Adrenal gland (tissue), 12 donors: Measurements from ENCODE around the gene HOXA9. TPM values are rescaled to one million over a fixed set of nuclear protein-coding genes. Genes with fewer than 3 reads are reported as not detected.

ENCODE experiments used
- DNase-seq, 7 donors: peaks; one replicate each; pipeline ENCODE4 v3.0.0-alpha.2; 2019 to 2020
- H3K27ac ChIP-seq, 5 donors: fragments of 200-600 bp; sonication (generic) in 4 of 5; 1 replicate in 3 of 5; 2 replicates in 2 of 5; pipeline versions ENCODE4 v1.5.1 to v1.8.0; 2016 to 2020; ENCODE audit warnings: mild to moderate bottlenecking in 1 of 5
- H3K27me3 ChIP-seq: fragments of 200-600 bp; 2 replicates; pipeline ENCODE4 v1.8.0; 2021
- H3K36me3 ChIP-seq, 2 donors: fragments of 200-600 bp; replicated peaks in 1 of 2; 1 replicate in 1 of 2; 2 replicates in 1 of 2; pipeline versions ENCODE4 v1.5.1 to v1.8.0; 2018 to 2022
- H3K4me1 ChIP-seq, 2 donors: fragments of 200-600 bp; replicated peaks in 1 of 2; 1 replicate in 1 of 2; 2 replicates in 1 of 2; pipeline versions ENCODE4 v1.5.1 to v1.8.0; 2018 to 2021
- H3K4me3 ChIP-seq, 4 donors: fragments of 200-600 bp; sonication (generic) in 3 of 4; one replicate each; pipeline ENCODE4 v1.5.1; 2016 to 2018
- H3K9me3 ChIP-seq, 3 donors: fragments of 200-600 bp; sonication (generic) in 1 of 3; replicated peaks in 1 of 3; 1 replicate in 2 of 3; 2 replicates in 1 of 3; pipeline versions ENCODE4 v1.5.1 to v1.8.0; 2016 to 2021
- POLR2A ChIP-seq, 2 donors: fragments of 450-650 bp; IDR thresholded peaks; one replicate each; pipeline ENCODE4 v1.6.1; 2017; ENCODE audit warnings: antibody characterized with exemption in 2 of 2, mild to moderate bottlenecking in 2 of 2, moderate library complexity in 1 of 2
- WGBS, 4 donors: extraction: QIAGEN DNeasy Blood & Tissue Kit in 2 of 4; methylation state at CpG; one replicate each; pipeline versions ENCODE4 v1.1.5 to v1.1.7; 2013 to 2017; 5-methylcytosine and 5-hydroxymethylcytosine counted together
- intact Hi-C, 2 donors: fragments of 100-400 bp; cut with DNase I; formaldehyde crosslinking; loops; one replicate each; pipeline versions ENCODE4 v1.14.1 to v1.15.0; 2022 to 2023
- polyA plus RNA-seq, 3 donors: library from polyadenylated mRNA; stranded (reverse); fragments of 200-250 nt in 2 of 3; fragments of 350-450 nt in 1 of 3; fragmentation: Illumina TruSeq in 1 of 3; extraction: RNeasy Lipid Tissue Mini Kit (QIAGEN cat#74804) in 1 of 3; gene quantifications; one replicate each; pipeline ENCODE4 v1.2.3, GENCODE V29; 2013 to 2014
- total RNA-seq, 9 donors: library from RNA; depleted of rRNA in 4 of 9; stranded (reverse); fragments of >200 nt in 4 of 9; fragments of 120-200 nt in 1 of 9; fragmentation: NEBNext Ultra II Directional in 1 of 9; extraction: Animal tissue kit (Norgen Biotek cat#: 25700) in 1 of 9; gene quantifications; one replicate each; pipeline versions ENCODE4 v1.1.0 to v1.2.4, GENCODE V29; 2013 to 2023
- TF ChIP-seq, protein P1 (sequence below), 6 experiments: fragments of 450-650 bp in 4 of 6; fragments of 200-600 bp in 2 of 6; sonication (generic) in 1 of 6; IDR thresholded peaks; 1 replicate in 5 of 6; 2 replicates in 1 of 6; pipeline versions ENCODE4 v1.5.1 to v1.8.0; 2016 to 2021; ENCODE audit warnings: antibody characterized with exemption in 6 of 6, mild to moderate bottlenecking in 2 of 6, moderate library complexity in 1 of 6
- donor health status: healthy with polysubstance abuse.
- donor health status: Bipolar disorder and iron deficiency.
- donor health status: DM: yes; HTN: yes; CAD: no.
- donor health status: DM: no; HTN: no; CAD: no.
- donor health status: DM: no; HTN: no; CAD: no.
- donor health status: DM: yes; HTN: yes; CAD: no.

Gene HOXA9
- total and polyA plus RNA-seq, 12 donors, result 2.6 to 26.7 (median 11.7) TPM

- intact Hi-C loops, result loop anchor here (5.0 to 10.0 kb wide), 4 partner anchors 785 to 1275 kb away; no protein-coding TSS in a partner anchor
- no peak overlapping the region for H3K4me3 ChIP-seq
- peaks cover 12 to 26% of the 10 kb centered on the region in 2 donors for H3K4me1 ChIP-seq
- DNase-seq, result peak in 3 of 7 donors; percentile 17 to 48 (median 18)
- no peaks in the 10 kb centered on the region for H3K9me3 ChIP-seq
- H3K27me3 ChIP-seq, result peaks cover under 1% of the 10 kb centered on the region
- no peaks in the 10 kb centered on the region for H3K36me3 ChIP-seq
- WGBS, 4 donors, result 84 to 86% (median 85%) methylated on average over 27 of the region's 27 CpGs
- TF ChIP-seq, protein P1, sequence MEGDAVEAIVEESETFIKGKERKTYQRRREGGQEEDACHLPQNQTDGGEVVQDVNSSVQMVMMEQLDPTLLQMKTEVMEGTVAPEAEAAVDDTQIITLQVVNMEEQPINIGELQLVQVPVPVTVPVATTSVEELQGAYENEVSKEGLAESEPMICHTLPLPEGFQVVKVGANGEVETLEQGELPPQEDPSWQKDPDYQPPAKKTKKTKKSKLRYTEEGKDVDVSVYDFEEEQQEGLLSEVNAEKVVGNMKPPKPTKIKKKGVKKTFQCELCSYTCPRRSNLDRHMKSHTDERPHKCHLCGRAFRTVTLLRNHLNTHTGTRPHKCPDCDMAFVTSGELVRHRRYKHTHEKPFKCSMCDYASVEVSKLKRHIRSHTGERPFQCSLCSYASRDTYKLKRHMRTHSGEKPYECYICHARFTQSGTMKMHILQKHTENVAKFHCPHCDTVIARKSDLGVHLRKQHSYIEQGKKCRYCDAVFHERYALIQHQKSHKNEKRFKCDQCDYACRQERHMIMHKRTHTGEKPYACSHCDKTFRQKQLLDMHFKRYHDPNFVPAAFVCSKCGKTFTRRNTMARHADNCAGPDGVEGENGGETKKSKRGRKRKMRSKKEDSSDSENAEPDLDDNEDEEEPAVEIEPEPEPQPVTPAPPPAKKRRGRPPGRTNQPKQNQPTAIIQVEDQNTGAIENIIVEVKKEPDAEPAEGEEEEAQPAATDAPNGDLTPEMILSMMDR (IDR thresholded peaks at IDR 0.05), result no peak
- TF ChIP-seq POLR2A (IDR thresholded peaks at IDR 0.05), result no peak
- peak overlapping the region in 1 of 5 donors; percentile 14 for H3K27ac ChIP-seq
These were observed 5.8 kb downstream of the HOXA9 start for GRCh38 chr7:27159266-27160144.

DNA sequence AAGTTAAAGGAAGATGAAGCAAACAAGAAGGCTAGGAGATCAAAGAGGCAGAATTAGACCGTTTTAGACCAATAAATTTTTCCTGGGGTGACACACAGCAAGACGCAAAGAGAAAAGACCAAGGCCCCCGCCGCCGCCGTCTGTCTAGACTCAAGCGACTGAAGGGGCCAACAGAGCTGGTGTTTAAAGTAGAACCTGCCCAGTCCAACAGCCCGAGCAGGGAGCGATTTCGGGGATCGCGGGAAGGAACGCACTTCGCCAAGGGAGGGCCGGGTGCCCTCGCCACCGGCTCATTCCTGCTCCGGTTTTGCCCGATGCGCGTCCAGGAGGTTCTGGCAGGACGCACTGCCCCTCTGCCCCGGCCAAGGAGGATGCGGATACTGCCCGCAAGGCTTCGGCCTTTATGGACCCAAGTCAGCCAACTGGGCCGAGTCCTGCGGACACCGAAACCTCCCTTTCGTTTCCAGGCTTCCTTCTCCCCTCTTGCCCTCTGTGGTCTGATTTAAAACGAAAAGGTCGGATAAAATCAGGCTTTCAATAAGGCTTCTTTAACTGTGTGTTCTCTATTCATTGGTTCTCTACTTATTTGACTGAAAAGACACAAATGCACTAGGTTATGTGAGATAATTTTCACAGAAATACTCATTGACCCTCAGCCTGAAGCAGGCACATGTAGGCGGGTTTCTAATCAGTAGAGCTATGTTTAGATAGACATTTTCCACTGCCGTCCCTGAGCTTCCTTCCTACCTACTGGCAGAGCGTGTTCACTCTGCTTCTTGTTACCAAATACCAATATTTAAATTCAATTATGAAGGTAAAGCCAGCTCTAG, 6.7 kb downstream of the HOXA9 start:
- H3K27ac ChIP-seq, result peak overlapping the region in 1 of 5 donors; percentile 14
- TF ChIP-seq, protein P1 (IDR thresholded peaks at IDR 0.05), result no peak
- TF ChIP-seq POLR2A (IDR thresholded peaks at IDR 0.05), result no peak
- H3K27me3 ChIP-seq, result no peaks in the 10 kb centered on the region
- H3K4me3 ChIP-seq, result no peak overlapping the region
- peak in 3 of 7 donors; percentile 4 to 50 (median 17) for DNase-seq
- H3K9me3 ChIP-seq, result no peaks in the 10 kb centered on the region
- intact Hi-C loops, result no loop called here
- WGBS, 4 donors, result 75 to 90% (median 78%) methylated on average over 35 of the region's 35 CpGs
- peaks cover 12 to 25% of the 10 kb centered on the region in 2 donors for H3K4me1 ChIP-seq
- H3K36me3 ChIP-seq, result no peaks in the 10 kb centered on the region

- no peaks in the 10 kb centered on the region for H3K9me3 ChIP-seq
- peak in 4 of 7 donors; percentile 7 to 45 (median 20) for DNase-seq
- H3K4me1 ChIP-seq, result peaks cover 12 to 25% of the 10 kb centered on the region in 2 donors
- intact Hi-C loops, result no loop called here
- no peaks in the 10 kb centered on the region for H3K27me3 ChIP-seq
- TF ChIP-seq, protein P1 (IDR thresholded peaks at IDR 0.05), result no peak
- no peak for TF ChIP-seq POLR2A (IDR thresholded peaks at IDR 0.05)
- no peak overlapping the region for H3K27ac ChIP-seq
- no peaks in the 10 kb centered on the region for H3K36me3 ChIP-seq
- no peak overlapping the region for H3K4me3 ChIP-seq
- 72 to 84% (median 76%) methylated on average over 30 of the region's 30 CpGs for WGBS, 4 donors
These were observed 7.5 kb downstream of the HOXA9 start for GRCh38 chr7:27157702-27158431.
